ENCODE measurements around the gene PPP2R2D. TPM values are rescaled to one million over a fixed set of nuclear protein-coding genes. Genes with fewer than 3 reads are reported as not detected.
A peak's percentile ranks its signal among the peaks of the same experiment; 100 is the strongest.

The PPP2R2D gene
- polyA plus RNA-seq (2013, experiment 1 of 2): 26.3 TPM
- polyA plus RNA-seq (2013, experiment 2 of 2): 26.5 TPM

DNA sequence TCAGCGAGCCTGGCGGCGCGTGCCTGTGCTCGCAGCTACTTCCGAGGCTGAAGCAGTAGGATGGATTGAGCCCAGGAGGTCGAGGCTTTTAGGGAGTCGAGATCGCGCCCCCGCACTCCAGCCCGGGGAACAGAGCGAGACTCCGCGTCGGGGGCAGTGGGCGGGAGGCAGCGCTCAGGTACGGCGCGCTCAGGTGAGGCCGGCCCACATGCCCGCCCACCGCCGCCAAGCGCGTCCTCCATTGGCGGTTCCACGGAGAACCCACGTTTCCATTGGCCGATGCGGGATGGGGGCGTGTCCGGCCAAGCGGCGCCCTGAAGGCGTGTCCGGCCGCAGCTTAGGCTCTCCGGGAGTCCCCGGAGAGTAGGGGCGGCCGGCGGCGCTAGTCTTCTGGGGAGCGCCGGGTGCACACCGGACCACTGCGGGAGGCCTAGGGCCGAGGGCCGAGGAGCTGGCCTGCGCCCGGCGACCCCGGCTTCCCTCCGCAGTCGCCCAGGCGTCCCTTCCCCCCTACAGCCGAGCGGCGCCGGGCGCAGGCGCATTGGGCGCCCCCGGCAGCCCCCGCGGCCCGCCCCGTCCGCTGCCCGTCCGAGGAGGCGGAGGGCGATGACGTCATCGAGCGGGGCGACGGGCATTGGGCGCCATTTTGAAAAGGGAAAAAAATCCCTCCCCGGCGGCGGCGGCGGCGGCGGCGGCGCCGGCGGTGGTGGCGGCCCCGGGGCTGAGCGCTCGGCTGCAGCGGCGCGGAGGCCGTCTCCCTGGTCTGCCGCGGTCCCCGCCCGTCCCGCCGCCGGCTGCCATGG, at the start of gene PPP2R2D:
Gene PPP2R2D (plus strand): TSS at position 659 of the 803 bp plus-strand sequence. CDS start 141 bp downstream, at position 800.
- H3K23ac ChIP-seq (ENCODE audit: low read depth, low read length, poor library complexity): peak within 1 kb of the TSS; percentile 90
- H3K36me3 ChIP-seq (replicated peaks in 1 of 2; ENCODE audit: control insufficient read depth in 2 of 2, insufficient read depth in 2 of 2, low read length in 2 of 2): peaks cover 6 to 19% of the 10 kb centered on the region in 2 donors
- H3K18ac ChIP-seq (ENCODE audit: low read length): peak within 1 kb of the TSS; percentile 90
- H3K4me3 ChIP-seq (ENCODE audit: low read length in 2 of 2): peak within 1 kb of the TSS; percentile 84 to 99
- peaks cover 4 to 12% of the 10 kb centered on the region in 2 donors for H3K4me1 ChIP-seq (ENCODE audit: control insufficient read depth in 2 of 2, insufficient read depth in 1 of 2, low read depth in 1 of 2, low read length in 2 of 2)
- peak; percentile 94 for DNase-seq (ENCODE audit: low spot score)
- H2BK12ac ChIP-seq (ENCODE audit: low read length): no peak within 1 kb of the TSS
- H2AK5ac ChIP-seq (ENCODE audit: low read depth, low read length): peak within 1 kb of the TSS; percentile 51
- no CpG with 5 or more reads among the region's 107 CpGs for WGBS, 2 donors (ENCODE audit: extremely low coverage in 2 of 2, insufficient read length in 2 of 2, insufficient replicate concordance in 1 of 2)
- H3K14ac ChIP-seq (ENCODE audit: low read length): peak within 1 kb of the TSS; percentile 32
- H3K27me3 ChIP-seq (ENCODE audit: control insufficient read depth in 3 of 3, insufficient read depth in 3 of 3, low read depth in 1 of 3, low read length in 3 of 3): peaks cover 0 to 23% (median 16%) of the 10 kb centered on the region in 3 experiments
- H3K4me2 ChIP-seq (ENCODE audit: insufficient read depth, low read length, poor library complexity, severe bottlenecking): peak within 1 kb of the TSS; percentile 95
- no peak within 1 kb of the TSS for H4K8ac ChIP-seq (ENCODE audit: low read depth, low read length)
- peak within 1 kb of the TSS; percentile 94 for H2AFZ ChIP-seq (ENCODE audit: low read length)
- H3K27ac ChIP-seq (replicated peaks; ENCODE audit: low read length): peak within 1 kb of the TSS; percentile 61
- H2BK5ac ChIP-seq (ENCODE audit: low read length): peak within 1 kb of the TSS; percentile 61
- H3K4ac ChIP-seq (ENCODE audit: low read length): no peak within 1 kb of the TSS
- peak within 1 kb of the TSS; percentile 89 for H3K9ac ChIP-seq (ENCODE audit: low read depth, low read length, poor library complexity)
- H2BK120ac ChIP-seq (ENCODE audit: low read depth, low read length): peak within 1 kb of the TSS; percentile 47
- peaks cover 5% of the 10 kb centered on the region for H3K79me1 ChIP-seq (ENCODE audit: low read depth, low read length)
- H3K9me3 ChIP-seq (replicated peaks in 1 of 2; ENCODE audit: control insufficient read depth in 2 of 2, insufficient read depth in 1 of 2, low read depth in 1 of 2, low read length in 2 of 2): no peaks in the 10 kb centered on the region
- H4K91ac ChIP-seq (ENCODE audit: low read depth, low read length, poor library complexity): no peak within 1 kb of the TSS
- H2BK15ac ChIP-seq (ENCODE audit: low read length): no peak within 1 kb of the TSS

DNA sequence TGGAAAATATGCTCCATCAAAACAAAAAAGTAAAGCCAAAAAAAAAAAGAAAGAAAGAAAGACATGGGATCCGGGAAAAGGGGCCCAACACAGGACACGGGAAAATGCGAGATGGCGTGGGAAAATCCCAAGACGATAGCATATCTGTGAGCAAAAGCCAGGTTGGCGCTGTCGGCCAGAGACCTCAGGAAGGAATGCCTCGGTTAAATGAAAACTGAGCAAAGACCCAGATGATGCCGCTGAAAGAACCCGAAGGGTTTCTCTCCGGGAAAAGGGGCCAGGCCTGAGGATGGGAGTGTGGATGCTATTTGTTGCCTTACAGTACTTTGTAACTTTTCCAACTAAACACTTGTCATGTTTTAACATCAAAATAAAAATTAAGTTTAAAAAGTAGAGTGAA, 49.5 kb upstream of the PPP2R2D start:
- Histone ChIP-seq H4K8ac (ENCODE audit: low read depth, low read length) (no peak overlapping the region), H3K79me1 (ENCODE audit: low read depth, low read length) (peaks cover 2% of the 10 kb centered on the region), H3K4ac (ENCODE audit: low read length) (no peak overlapping the region), H3K4me2 (ENCODE audit: insufficient read depth, low read length, poor library complexity, severe bottlenecking) (no peak overlapping the region), H2BK120ac (ENCODE audit: low read depth, low read length) (no peak overlapping the region), H3K4me1 (ENCODE audit: control insufficient read depth in 2 of 2, insufficient read depth in 1 of 2, low read depth in 1 of 2, low read length in 2 of 2) (peaks cover 0 to 2% of the 10 kb centered on the region in 2 donors), H2AFZ (ENCODE audit: low read length) (no peak overlapping the region), H3K4me3 (ENCODE audit: low read length in 2 of 2) (no peak overlapping the region), H3K27ac (replicated peaks; ENCODE audit: low read length) (no peak overlapping the region), H4K91ac (ENCODE audit: low read depth, low read length, poor library complexity) (no peak overlapping the region), H3K23ac (ENCODE audit: low read depth, low read length, poor library complexity) (no peak overlapping the region), H3K14ac (ENCODE audit: low read length) (no peak overlapping the region), H2BK5ac (ENCODE audit: low read length) (no peak overlapping the region), H3K9ac (ENCODE audit: low read depth, low read length, poor library complexity) (no peak overlapping the region), H2AK5ac (ENCODE audit: low read depth, low read length) (no peak overlapping the region), H3K27me3 (ENCODE audit: control insufficient read depth in 3 of 3, insufficient read depth in 3 of 3, low read depth in 1 of 3, low read length in 3 of 3) (peaks cover 0 to 16% (median 3%) of the 10 kb centered on the region in 3 experiments), H2BK12ac (ENCODE audit: low read length) (no peak overlapping the region), H3K18ac (ENCODE audit: low read length) (no peak overlapping the region), H3K9me3 (replicated peaks in 1 of 2; ENCODE audit: control insufficient read depth in 2 of 2, insufficient read depth in 1 of 2, low read depth in 1 of 2, low read length in 2 of 2) (no peaks in the 10 kb centered on the region), H2BK15ac (ENCODE audit: low read length) (no peak overlapping the region), H3K36me3 (replicated peaks in 1 of 2; ENCODE audit: control insufficient read depth in 2 of 2, insufficient read depth in 2 of 2, low read length in 2 of 2) (peaks cover 0 to 1% of the 10 kb centered on the region in 2 donors)
- no CpG with 5 or more reads among the region's 11 CpGs for WGBS, 2 donors (ENCODE audit: extremely low coverage in 2 of 2, insufficient read length in 2 of 2, insufficient replicate concordance in 1 of 2)
- no peak for DNase-seq (ENCODE audit: low spot score)

DNA sequence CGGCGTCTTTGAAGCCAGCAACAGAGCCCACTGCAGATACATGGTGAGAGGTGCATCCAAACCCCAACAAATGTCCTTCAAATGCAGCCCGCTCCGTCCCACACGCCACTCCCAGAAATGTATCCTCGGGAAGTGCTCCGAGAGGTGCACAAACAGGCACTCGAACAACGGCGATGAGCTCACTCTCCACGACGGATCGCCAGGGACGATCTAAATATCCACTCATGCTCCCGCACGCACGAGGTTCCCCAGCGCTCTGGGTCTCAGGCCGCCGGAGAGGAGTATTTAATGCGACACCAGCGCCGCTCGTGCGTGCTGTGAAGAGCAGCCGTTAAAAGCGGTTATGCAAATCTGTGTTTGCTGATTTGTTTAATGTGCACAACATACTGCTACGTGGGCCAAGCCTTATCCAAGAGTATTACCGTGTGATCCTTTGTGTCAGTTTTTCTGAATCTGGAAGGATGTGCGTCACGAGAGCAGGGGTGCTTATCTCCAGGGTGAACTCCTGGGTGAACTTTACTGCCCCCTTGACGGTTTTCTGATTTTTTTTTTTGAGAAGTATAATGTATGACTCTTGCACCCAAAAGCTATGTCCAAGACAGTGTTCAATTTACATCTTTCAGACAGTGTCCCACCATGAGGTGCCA, 48.5 kb upstream of the PPP2R2D start:
- H3K4me1 ChIP-seq (ENCODE audit: control insufficient read depth in 2 of 2, insufficient read depth in 1 of 2, low read depth in 1 of 2, low read length in 2 of 2): peaks cover 0 to 2% of the 10 kb centered on the region in 2 donors
- no peak overlapping the region for H2BK5ac ChIP-seq (ENCODE audit: low read length)
- no peak overlapping the region for H2BK15ac ChIP-seq (ENCODE audit: low read length)
- no peak overlapping the region for H3K14ac ChIP-seq (ENCODE audit: low read length)
- H2AK5ac ChIP-seq (ENCODE audit: low read depth, low read length): no peak overlapping the region
- DNase-seq (ENCODE audit: low spot score): no peak
- H3K4me2 ChIP-seq (ENCODE audit: insufficient read depth, low read length, poor library complexity, severe bottlenecking): no peak overlapping the region
- no peak overlapping the region for H3K4me3 ChIP-seq (ENCODE audit: low read length in 2 of 2)
- no peak overlapping the region for H2BK120ac ChIP-seq (ENCODE audit: low read depth, low read length)
- no peak overlapping the region for H2BK12ac ChIP-seq (ENCODE audit: low read length)
- no CpG with 5 or more reads among the region's 32 CpGs for WGBS, 2 donors (ENCODE audit: extremely low coverage in 2 of 2, insufficient read length in 2 of 2, insufficient replicate concordance in 1 of 2)
- no peak overlapping the region for H3K23ac ChIP-seq (ENCODE audit: low read depth, low read length, poor library complexity)
- H3K18ac ChIP-seq (ENCODE audit: low read length): no peak overlapping the region
- peaks cover 0 to 1% of the 10 kb centered on the region in 2 donors for H3K36me3 ChIP-seq (replicated peaks in 1 of 2; ENCODE audit: control insufficient read depth in 2 of 2, insufficient read depth in 2 of 2, low read length in 2 of 2)
- peaks cover 0 to 20% (median 3%) of the 10 kb centered on the region in 3 experiments for H3K27me3 ChIP-seq (ENCODE audit: control insufficient read depth in 3 of 3, insufficient read depth in 3 of 3, low read depth in 1 of 3, low read length in 3 of 3)
- no peak overlapping the region for H3K9ac ChIP-seq (ENCODE audit: low read depth, low read length, poor library complexity)
- H2AFZ ChIP-seq (ENCODE audit: low read length): no peak overlapping the region
- H4K8ac ChIP-seq (ENCODE audit: low read depth, low read length): no peak overlapping the region
- H3K79me1 ChIP-seq (ENCODE audit: low read depth, low read length): peaks cover 2% of the 10 kb centered on the region
- H3K9me3 ChIP-seq (replicated peaks in 1 of 2; ENCODE audit: control insufficient read depth in 2 of 2, insufficient read depth in 1 of 2, low read depth in 1 of 2, low read length in 2 of 2): no peaks in the 10 kb centered on the region
- no peak overlapping the region for H3K27ac ChIP-seq (replicated peaks; ENCODE audit: low read length)
- H4K91ac ChIP-seq (ENCODE audit: low read depth, low read length, poor library complexity): no peak overlapping the region
- no peak overlapping the region for H3K4ac ChIP-seq (ENCODE audit: low read length)

Measured in neuronal stem cell (in vitro differentiated cells).